Right renal cortex interstitium (tissue), 3 donors: ENCODE results near the gene CD27. TPM values are rescaled to one million over a fixed set of nuclear protein-coding genes. Genes with fewer than 3 reads are reported as not detected.
A peak's percentile ranks its signal among the peaks of the same experiment; 100 is the strongest.

ENCODE experiments used
- DNase-seq, 3 donors: peaks; one replicate each; pipeline ENCODE4 v3.0.0-alpha.2; 2013; ENCODE audit warnings: low read depth in 3 of 3, low spot score in 2 of 3
- polyA plus RNA-seq, 3 donors: library from polyadenylated mRNA; unstranded; fragments of 120-200 nt; gene quantifications; one replicate each; pipeline ENCODE4 v1.2.1, GENCODE V29; 2013; ENCODE audit not compliant: insufficient read length in 3 of 3

CD27 gene
- polyA plus RNA-seq, 3 donors, result 0.31 to 0.98 (median 0.85) TPM

- DNase-seq, result no peak
Measured at GRCh38 chr12:6434205-6435140, 10.3 kb upstream of the CD27 start.

GRCh38 chr12:6435961-6436715 lies 8.6 kb upstream of the CD27 start:
- no peak for DNase-seq

GRCh38 chr12:6437586-6437985 lies 7.2 kb upstream of the CD27 start:
- no peak for DNase-seq

GRCh38 chr12:6438345-6438744 lies 6.4 kb upstream of the CD27 start:
- DNase-seq, result no peak

GRCh38 chr12:6440391-6440790 lies 4.4 kb upstream of the CD27 start:
- DNase-seq, result no peak

GRCh38 chr12:6442836-6443235 lies 1.9 kb upstream of the CD27 start:
- DNase-seq, result no peak

GRCh38 chr12:6443361-6443983 lies 1.3 kb upstream of the CD27 start:
- no peak for DNase-seq

- DNase-seq, result no peak
Measured at GRCh38 chr12:6444031-6444430, 724 bp upstream of the CD27 start.

GRCh38 chr12:6450091-6450868 lies 5.5 kb downstream of the CD27 start:
- DNase-seq, result no peak

- no peak for DNase-seq
Measured at GRCh38 chr12:6450869-6451347, 6.2 kb downstream of the CD27 start.

GRCh38 chr12:6451348-6452244 lies 6.8 kb downstream of the CD27 start, which contains the start of gene TAPBPL:
Gene TAPBPL (plus strand): TSS chr12:6452042. CDS start chr12:6452249, 207 bp downstream.
- peak; percentile 73 to 78 (median 75) for DNase-seq

- DNase-seq, result no peak
Measured at GRCh38 chr12:6452245-6452943, 7.6 kb downstream of the CD27 start.

GRCh38 chr12:6452944-6453630 lies 8.3 kb downstream of the CD27 start:
- DNase-seq, result no peak

- DNase-seq, result no peak
Measured at GRCh38 chr12:6457220-6457945, 12.6 kb downstream of the CD27 start.

GRCh38 chr12:6458281-6459003 lies 13.7 kb downstream of the CD27 start:
- DNase-seq, result no peak

GRCh38 chr12:6459004-6459337 lies 14.2 kb downstream of the CD27 start:
- DNase-seq, result no peak
